GM12878 (cell line): ENCODE measurements around the gene CD163L1. TPM values are rescaled to one million over a fixed set of nuclear protein-coding genes. Genes with fewer than 3 reads are reported as not detected.

Experiments used
- ATAC-seq: fragments of 200-7000 bp; cut with Tn5 transposase; 3 replicates; pipeline ENCODE4 v1.9.1; 2020; ENCODE audit warnings: mild to moderate bottlenecking, moderate library complexity
- BruUV-seq: library from RNA; stranded (reverse); fragments of 400-500 nt; replicated peaks from 2 replicates; lab custom pipeline; 2021; lab: Mats Ljungman, UMichigan
- CTCF ChIA-PET: fragments of 300-600 bp; sonication (Branson Sonifier 250); formaldehyde crosslinking; extraction: SDS; loops from one replicate; lab custom pipeline; 2021; ENCODE audit warnings: inconsistent platforms; lab: Yijun Ruan, JAX
- POLR2A ChIA-PET: fragments of 350-600 bp; formaldehyde crosslinking; extraction: SDS; loops from one replicate; lab custom pipeline; 2021; ENCODE audit warnings: inconsistent platforms; lab: Charles Lee
- RAD21 ChIA-PET: fragments of 300-600 bp; sonication (Branson Sonifier 250); formaldehyde crosslinking; loops from one replicate; lab custom pipeline; 2023; ENCODE audit warnings: antibody characterized with exemption; ENCODE audit not compliant: unreplicated experiment; lab: Charles Lee
- SMC1A ChIA-PET: fragments of 300-600 bp; sonication (Branson Sonifier 250); formaldehyde crosslinking; loops from one replicate; lab custom pipeline; 2023; ENCODE audit not compliant: unreplicated experiment, uncharacterized antibody; lab: Charles Lee
- DNase-seq: peaks from one replicate; pipeline ENCODE4 v3.0.0-alpha.2; 2011; ENCODE audit warnings: low read depth, low spot score
- FAIRE-seq: peaks from 3 replicates; lab custom pipeline; 2011; peaks lifted over from hg19 to GRCh38; lab: Jason Lieb, UNC
- H2AFZ ChIP-seq: 2 replicates; pipeline ENCODE4 v1.6.0; 2011; ENCODE audit warnings: low read depth, low read length, control low read depth; ENCODE audit not compliant: control insufficient read depth
- H3K27ac ChIP-seq: 2 replicates; pipeline ENCODE4 v1.5.1; 2011; ENCODE audit warnings: control low read depth; ENCODE audit not compliant: control insufficient read depth, insufficient read depth
- H3K27me3 ChIP-seq, 2 experiments: replicated peaks in 1 of 2; 2 replicates each; pipeline versions ENCODE4 v1.6.0 to v1.6.1; 2011; ENCODE audit warnings: low read length in 1 of 2; ENCODE audit not compliant: control insufficient read depth in 2 of 2, insufficient read depth in 2 of 2
- H3K36me3 ChIP-seq, 2 experiments: 2 replicates each; pipeline ENCODE4 v1.5.1; 2011; ENCODE audit warnings: low read length in 1 of 2; ENCODE audit not compliant: control insufficient read depth in 2 of 2, insufficient read depth in 2 of 2
- H3K4me1 ChIP-seq: 2 replicates; pipeline ENCODE4 v1.6.1; 2011; ENCODE audit warnings: mild to moderate bottlenecking, low read length, moderate library complexity, mixed read lengths; ENCODE audit not compliant: control insufficient read depth, insufficient read depth
- H3K4me2 ChIP-seq: 2 replicates; pipeline ENCODE4 v1.6.0; 2011; ENCODE audit warnings: control low read depth; ENCODE audit not compliant: control insufficient read depth, insufficient read depth
- H3K4me3 ChIP-seq: fragments of 200-600 bp; sonication (generic); 2 replicates; pipeline ENCODE4 v1.5.1; 2016
- H3K79me2 ChIP-seq: 2 replicates; pipeline ENCODE4 v1.6.0; 2011; ENCODE audit warnings: low read length; ENCODE audit not compliant: control insufficient read depth, insufficient read depth
- H3K9ac ChIP-seq: 2 replicates; pipeline ENCODE4 v1.8.0; 2011; ENCODE audit warnings: low read length, control low read depth, mixed read lengths; ENCODE audit not compliant: control insufficient read depth, insufficient read depth
- H3K9me3 ChIP-seq: replicated peaks from 3 replicates; pipeline ENCODE4 v1.5.1; 2011; ENCODE audit warnings: mild to moderate bottlenecking, low read length; ENCODE audit not compliant: control insufficient read depth, insufficient read depth
- H4K20me1 ChIP-seq: 2 replicates; pipeline ENCODE4 v1.6.0; 2011; ENCODE audit not compliant: control insufficient read depth, insufficient read depth
- ELK1 ChIP-seq: IDR thresholded peaks from 2 replicates; pipeline ENCODE4 v1.6.1; 2012; ENCODE audit warnings: low read depth, low read length, improper control_type of control experiment
- HDAC2 ChIP-seq: fragments of 200-600 bp; sonication (generic); IDR thresholded peaks from 2 replicates; pipeline ENCODE4 v1.6.1; 2017
- JUNB ChIP-seq: IDR thresholded peaks from 2 replicates; pipeline ENCODE4 v1.6.1; 2016; ENCODE audit warnings: antibody characterized with exemption, mild to moderate bottlenecking
- PAX5 ChIP-seq: IDR thresholded peaks from 2 replicates; pipeline ENCODE4 v1.6.1; 2011; ENCODE audit warnings: low read depth, low read length, borderline replicate concordance
- PRDM15 ChIP-seq: fragments of 450-650 bp; formaldehyde crosslinking; IDR thresholded peaks from 2 replicates; pipeline ENCODE4 v1.4.0; 2020; ENCODE audit warnings: mild to moderate bottlenecking, moderate library complexity
- SIX5 ChIP-seq: IDR thresholded peaks from 2 replicates; pipeline ENCODE4 v1.6.1; 2011; ENCODE audit warnings: mild to moderate bottlenecking, low read depth, low read length, moderate library complexity; ENCODE audit not compliant: severe bottlenecking
- ZNF217 ChIP-seq: fragments of 450-650 bp; IDR thresholded peaks from 2 replicates; pipeline ENCODE4 v1.6.1; 2017; ENCODE audit warnings: antibody characterized with exemption, mild to moderate bottlenecking
- ZNF274 ChIP-seq: IDR thresholded peaks from one replicate; pipeline ENCODE4 v1.8.0; 2011; ENCODE audit not compliant: insufficient read length, insufficient read depth
- WGBS: methylation state at CpG from one replicate; pipeline ENCODE4 v1.1.6; 2016; ENCODE audit warnings: low lambda C conversion rate; ENCODE audit not compliant: insufficient replicate concordance, insufficient coverage; ENCODE audit errors: missing lambda C conversion rate; 5-methylcytosine and 5-hydroxymethylcytosine counted together
- in situ Hi-C: fragments of 300-500 bp; cut with MboI; formaldehyde crosslinking; loops from 9 replicates; pipeline ENCODE4 v1.14.3; 2018; ENCODE audit warnings: mixed read lengths
- intact Hi-C: fragments of 100-400 bp; cut with micrococcal nuclease; formaldehyde crosslinking; loops from one replicate; pipeline ENCODE4 v1.14.2; 2022; ENCODE audit not compliant: unreplicated experiment
- polyA plus RNA-seq, 11 experiments: library from polyadenylated mRNA; depleted of rRNA in 4 of 11; unstranded in 6 of 11; stranded (reverse) in 5 of 11; fragments of >200 nt; fragmentation: Nextera tagmentation in 4 of 11; fragmentation: Illumina TruSeq in 1 of 11; extraction: Ambion mirVana in 4 of 11; extraction: Trizol in 1 of 11; gene quantifications; 1 replicate in 1 of 11; 2 replicates in 10 of 11; pipeline versions ENCODE4 v1.2.1 to v1.2.3, GENCODE V29; 2011 to 2016; ENCODE audit warnings: inconsistent platforms in 2 of 11, missing spikeins in 2 of 11, low read depth in 1 of 11
- total RNA-seq, 4 experiments: library from RNA; depleted of rRNA in 3 of 4; stranded (reverse); fragments of >200 nt in 3 of 4; fragmentation: Illumina TruSeq in 1 of 4; extraction: Trizol in 1 of 4; gene quantifications; 2 replicates each; pipeline versions ENCODE4 v1.2.1 to v1.2.3, GENCODE V29; 2013 to 2021

Gene CD163L1
- total and polyA plus RNA-seq, 10 of the 15 experiments (the other 5 are each of a cell fraction or from before 2014, with no cell fraction given), result 0.49 to 2.9 (median 1.6) TPM; not detected in 1

- H2AFZ ChIP-seq, result no peak overlapping the region
- WGBS, result 28% methylated on average over 3 of the region's 3 CpGs
- H3K4me1 ChIP-seq, result no peaks in the 10 kb centered on the region
- DNase-seq (no peak), FAIRE-seq (no peak), ATAC-seq (no peak)
- no peaks in the 10 kb centered on the region for H3K36me3 ChIP-seq
- ChIA-PET SMC1A (no interaction called here), RAD21 (no interaction called here), CTCF (interaction anchor here (1.0 kb wide), 1 partner anchor 136 kb away, joined by 3 read pairs; no protein-coding TSS in a partner anchor), POLR2A (no interaction called here)
- no TSS peak for BruUV-seq
- TF ChIP-seq SIX5 (no peak), ELK1 (no peak), PRDM15 (no peak), JUNB (no peak), ZNF274 (no peak), PAX5 (no peak), HDAC2 (no peak), ZNF217 (no peak)
- no peak overlapping the region for H3K4me3 ChIP-seq
- H4K20me1 ChIP-seq, result no peaks in the 10 kb centered on the region
- H3K79me2 ChIP-seq, result no peaks in the 10 kb centered on the region
- in situ Hi-C loops (no loop called here), intact Hi-C loops (loop anchor here (5.0 kb wide), 1 partner anchor 262 kb away; no protein-coding TSS in a partner anchor)
- H3K27ac ChIP-seq, result no peak overlapping the region
- no peak overlapping the region for H3K9ac ChIP-seq
- H3K4me2 ChIP-seq, result no peak overlapping the region
- no peaks in the 10 kb centered on the region for H3K27me3 ChIP-seq
- H3K9me3 ChIP-seq, result no peaks in the 10 kb centered on the region
These were observed 68.8 kb downstream of the CD163L1 start for GRCh38 chr12:7375145-7375543.
